ENCODE data around the gene FHIP2A.
"Not testable (repeated sequence)": the region's sequence is repeated elsewhere in the genome, so short reads cannot be mapped to it uniquely, and the experiment has no call there.

The FHIP2A gene
- total RNA-seq = 41.0 to 63.3 (median 56.1) reads per million in 4 donors

DNA sequence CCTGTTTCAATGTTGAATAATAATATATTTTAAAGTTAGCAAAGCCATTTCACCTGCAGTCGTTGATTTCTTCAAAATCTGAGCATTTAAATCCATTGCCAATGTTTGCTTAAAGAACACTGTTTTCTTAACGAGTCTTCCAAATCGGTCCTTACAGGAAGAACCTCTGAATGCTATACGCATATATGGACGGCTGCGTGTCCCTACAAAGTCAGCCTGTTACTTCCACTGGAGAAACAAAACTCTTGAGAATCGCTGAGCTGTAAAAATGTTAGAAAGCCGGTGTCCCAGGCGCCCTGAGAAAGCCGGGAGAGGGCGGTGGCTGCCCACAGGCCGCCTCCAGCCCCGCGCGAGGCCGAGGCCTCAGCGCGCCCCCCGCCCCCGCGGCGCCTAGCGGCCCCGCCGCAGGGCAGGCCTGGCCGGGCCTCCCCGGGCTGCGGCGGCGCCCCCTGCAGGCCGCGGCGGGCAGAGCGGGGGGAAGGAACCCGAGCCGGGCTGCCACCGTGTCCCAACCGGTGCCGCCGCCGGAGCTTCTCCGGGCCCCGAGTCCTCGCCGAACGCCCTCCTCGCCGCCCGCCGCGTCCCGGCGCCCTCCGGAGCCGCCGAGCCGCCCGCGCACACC is at the start of gene FHIP2A:
Gene FHIP2A (plus strand): TSS at position 488 of the 622 bp plus-strand sequence. CDS start 299 bp downstream, outside the sequence.
- peak; percentile 65 to 82 (median 74) for DNase-seq

GRCh38 chr10:114772496-114773196 is 48.9 kb upstream of the FHIP2A start:
- DNase-seq = no peak

- peak in 1 of 5 donors; percentile 16 for DNase-seq
Measured at GRCh38 chr10:114773197-114773532, 48.4 kb upstream of the FHIP2A start.

DNA sequence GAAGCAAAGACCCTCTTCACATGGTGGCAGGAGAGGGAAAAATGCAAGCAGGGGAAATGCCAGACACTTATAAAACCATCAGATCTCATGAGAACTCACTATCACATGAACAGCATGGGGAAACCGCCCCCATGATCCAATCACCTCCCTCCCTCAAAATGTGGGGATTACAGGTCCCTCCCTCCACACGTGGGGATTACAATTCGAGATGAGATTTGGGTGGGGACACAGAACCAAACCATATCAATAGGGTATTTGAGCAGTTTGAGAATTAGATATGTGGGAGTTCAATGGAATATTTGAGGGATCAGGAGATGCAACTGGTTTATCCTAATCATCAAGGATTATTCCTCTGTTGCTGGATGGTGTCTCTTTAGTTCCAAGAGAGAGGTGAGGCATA is 46.5 kb upstream of the FHIP2A start:
- not testable (repeated sequence) for DNase-seq

- DNase-seq = no peak
Measured at GRCh38 chr10:114777415-114777814, 44.2 kb upstream of the FHIP2A start.

- no peak for DNase-seq
Measured at GRCh38 chr10:114779803-114780576, 41.6 kb upstream of the FHIP2A start.

DNA sequence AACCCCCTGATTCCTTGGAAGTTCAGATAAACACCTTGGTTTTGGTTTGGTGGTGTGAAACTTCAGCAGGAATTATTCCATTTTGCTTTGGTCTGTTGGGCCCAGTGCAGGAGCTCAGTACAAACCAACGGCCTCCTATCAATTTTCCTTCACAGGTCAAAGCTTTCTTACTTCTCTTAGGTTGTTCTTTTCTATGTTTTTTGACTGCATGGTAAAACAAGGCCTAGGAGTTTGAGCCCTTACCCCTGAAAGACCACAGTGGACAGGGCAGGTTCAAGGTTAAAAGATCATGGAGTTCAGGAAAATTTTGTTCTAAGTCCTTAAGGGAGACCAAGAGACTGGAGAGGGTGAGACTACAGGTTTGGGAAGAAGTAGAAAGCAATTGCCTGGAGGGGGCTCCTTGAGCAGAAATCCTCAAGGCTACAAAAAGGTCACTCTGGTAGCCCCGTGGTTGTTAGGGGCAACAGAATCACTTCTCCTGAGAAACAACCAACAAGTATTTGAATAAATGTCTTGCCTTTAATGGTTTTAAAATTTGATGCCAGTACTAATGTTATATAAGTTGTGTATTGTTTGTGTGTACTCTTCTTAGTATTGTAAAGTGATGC is 40.9 kb upstream of the FHIP2A start:
- no peak for DNase-seq

DNA sequence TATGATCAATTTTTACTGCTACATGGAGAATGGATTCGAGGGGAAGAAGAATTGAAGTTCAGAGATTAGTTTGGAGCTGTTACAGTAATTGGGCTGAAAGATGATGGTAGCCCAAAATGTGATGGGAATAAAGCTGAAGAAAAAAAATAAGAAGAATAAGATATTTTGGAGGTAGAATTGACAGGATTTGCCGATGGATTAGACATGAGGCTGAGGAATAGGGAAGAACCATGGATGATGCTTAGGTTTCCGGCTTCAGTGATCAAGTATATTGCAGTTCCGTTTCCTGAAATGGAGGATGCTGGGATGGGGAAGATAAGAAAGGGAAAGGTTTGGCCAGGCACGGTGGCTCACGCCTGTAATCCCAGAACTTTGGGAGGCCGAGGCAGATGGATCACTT is 38.9 kb upstream of the FHIP2A start:
- no peak for DNase-seq

- DNase-seq = no peak
Measured at GRCh38 chr10:114783686-114784085, 37.9 kb upstream of the FHIP2A start.

DNA sequence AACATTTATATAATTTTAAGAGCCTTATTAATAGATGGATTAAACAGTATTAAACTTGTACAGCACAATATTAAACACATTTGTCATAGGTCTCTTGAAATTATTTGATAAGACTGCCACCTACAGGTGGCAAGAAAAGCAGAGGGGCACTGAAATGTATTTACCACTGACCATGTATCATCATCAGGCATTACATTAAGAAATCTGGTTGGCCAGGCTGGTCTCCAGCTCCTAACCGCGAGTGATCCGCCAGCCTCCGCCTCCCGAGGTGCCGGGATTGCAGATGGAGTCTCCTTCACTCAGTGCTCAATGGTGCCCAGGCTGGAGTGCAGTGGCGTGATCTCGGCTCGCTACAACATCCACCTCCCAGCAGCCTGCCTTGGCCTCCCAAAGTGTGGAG is 35.1 kb upstream of the FHIP2A start:
- peak in 1 of 5 donors; percentile 37 for DNase-seq

GRCh38 chr10:114787131-114787530 is 34.4 kb upstream of the FHIP2A start:
- DNase-seq = not testable (repeated sequence)

DNA sequence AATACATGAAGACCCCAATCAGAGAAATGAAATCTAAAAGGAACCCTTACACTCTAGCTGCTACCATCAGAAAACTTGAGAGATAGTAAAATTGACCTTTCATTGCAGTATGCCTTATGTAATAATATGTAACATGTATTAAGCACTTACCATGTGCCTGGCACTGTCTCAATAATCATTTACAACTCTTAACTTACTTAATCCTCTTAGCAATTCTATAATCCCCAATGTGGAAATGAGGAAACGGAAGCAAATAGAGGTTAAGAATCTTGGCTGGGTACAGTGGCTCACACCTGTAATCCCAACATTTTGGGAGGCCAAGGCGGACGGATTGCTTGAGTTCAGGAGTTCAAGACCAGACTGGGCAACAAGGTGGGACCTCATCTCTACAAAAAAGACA is 29.8 kb upstream of the FHIP2A start:
- DNase-seq = no peak

DNA sequence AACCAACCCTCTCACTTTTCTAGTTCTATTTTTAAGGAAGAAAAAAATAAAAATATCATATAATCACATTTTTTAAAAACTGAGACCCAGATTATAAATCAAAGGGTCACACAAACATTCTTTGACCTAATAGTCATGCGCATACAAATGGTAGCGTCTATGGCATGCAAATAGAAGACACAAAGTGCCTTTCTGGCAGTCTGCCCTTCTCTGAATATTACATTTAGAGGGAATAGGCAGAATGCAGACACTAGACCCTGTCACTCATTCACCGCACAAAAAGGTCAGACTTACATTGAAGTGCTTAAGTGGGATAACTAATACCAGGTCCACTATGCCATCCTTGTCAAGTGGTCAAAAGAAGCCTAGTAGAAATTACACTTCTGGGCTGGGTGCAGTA is 26.5 kb upstream of the FHIP2A start:
- DNase-seq = no peak

DNA sequence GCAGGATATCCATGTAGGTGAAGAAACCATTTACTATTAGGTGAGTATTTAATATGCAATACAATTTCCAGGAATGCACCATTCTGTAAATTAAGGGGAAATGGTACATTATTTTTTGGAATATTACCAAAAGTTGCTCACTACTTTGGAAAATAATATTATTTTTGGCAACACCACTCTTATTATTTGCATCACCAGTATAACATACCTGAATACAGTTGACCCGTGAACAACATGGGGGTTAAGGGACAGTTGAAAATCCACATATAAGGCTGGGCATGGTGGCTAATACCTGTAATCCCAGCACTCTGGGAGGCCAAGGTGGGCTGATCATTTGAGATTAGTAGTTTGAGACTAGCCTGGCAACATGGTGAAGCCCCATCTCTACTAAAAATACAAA is 21.2 kb upstream of the FHIP2A start:
- DNase-seq = no peak

- DNase-seq = peak in 2 of 5 donors; percentile 7 to 89
Measured at GRCh38 chr10:114801411-114801813, 20.2 kb upstream of the FHIP2A start.

- DNase-seq = peak in 1 of 5 donors; percentile 32
Measured at GRCh38 chr10:114802177-114802576, 19.4 kb upstream of the FHIP2A start.

- no peak for DNase-seq
Measured at GRCh38 chr10:114806562-114807391, 14.8 kb upstream of the FHIP2A start.

DNA sequence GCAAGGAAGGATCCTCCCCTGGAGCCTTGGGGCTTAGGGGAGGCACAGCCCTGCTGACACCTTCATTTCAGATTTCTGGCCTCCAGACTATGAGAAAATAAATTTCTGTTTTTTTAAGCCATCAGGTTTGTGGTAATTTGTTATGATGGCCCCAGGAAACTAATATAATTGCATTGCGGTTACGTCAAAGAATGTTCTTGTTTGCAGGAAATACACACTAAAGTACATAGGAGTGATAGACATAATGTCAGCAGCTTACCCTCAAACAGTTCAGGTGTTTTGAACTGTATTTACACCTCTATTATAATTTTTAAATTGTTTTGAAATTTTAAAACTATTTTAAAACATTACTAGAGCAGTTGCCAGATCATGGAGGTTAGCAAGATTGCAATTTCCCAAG is 12.6 kb upstream of the FHIP2A start:
- DNase-seq = no peak

DNA sequence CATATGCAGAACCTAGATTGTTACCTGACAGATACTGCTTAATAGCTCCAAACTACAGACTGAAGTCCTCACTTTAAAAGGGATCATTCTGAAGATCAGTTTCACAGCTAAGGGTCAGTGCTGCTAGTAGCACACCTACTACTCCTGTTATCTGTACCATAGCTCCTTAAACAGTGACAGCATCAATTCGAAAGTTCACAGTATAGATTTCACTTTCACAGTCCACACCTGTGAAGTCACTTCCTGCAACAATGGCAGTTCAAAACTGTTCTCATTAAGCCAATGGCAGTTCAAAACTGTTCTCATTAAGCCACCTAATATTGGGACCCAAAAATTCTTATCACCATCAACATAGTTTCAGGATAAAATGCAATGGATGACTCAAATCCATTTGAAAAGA is 10.7 kb upstream of the FHIP2A start:
- peak in 1 of 5 donors; percentile 74 for DNase-seq

DNA sequence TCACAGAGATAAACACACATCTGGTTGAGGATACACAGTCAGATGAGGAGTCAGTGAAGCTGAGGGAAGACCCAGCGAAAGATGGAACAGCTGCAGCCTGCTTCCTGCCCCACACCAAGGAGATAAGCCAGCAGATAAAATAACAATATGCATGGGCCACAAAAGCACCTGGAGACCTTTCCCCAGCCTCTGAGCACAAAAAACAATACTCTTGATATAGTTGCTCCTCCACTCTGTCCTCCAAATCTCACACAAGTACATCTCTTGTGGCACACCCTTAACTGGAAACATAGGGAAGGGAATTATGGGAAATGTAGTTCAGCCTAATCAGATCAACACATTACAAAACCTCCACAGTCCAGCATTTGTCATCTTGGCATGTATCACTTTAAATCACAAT is 9.7 kb upstream of the FHIP2A start:
- DNase-seq = peak in 1 of 5 donors; percentile 39

GRCh38 chr10:114815791-114816190 is 5.8 kb upstream of the FHIP2A start:
- no peak for DNase-seq

- no peak for DNase-seq
Measured at GRCh38 chr10:114816308-114816707, 5.3 kb upstream of the FHIP2A start.

Data from T-helper 1 cell (primary cell).